Measurements from ENCODE around the gene TLR5.

DNA sequence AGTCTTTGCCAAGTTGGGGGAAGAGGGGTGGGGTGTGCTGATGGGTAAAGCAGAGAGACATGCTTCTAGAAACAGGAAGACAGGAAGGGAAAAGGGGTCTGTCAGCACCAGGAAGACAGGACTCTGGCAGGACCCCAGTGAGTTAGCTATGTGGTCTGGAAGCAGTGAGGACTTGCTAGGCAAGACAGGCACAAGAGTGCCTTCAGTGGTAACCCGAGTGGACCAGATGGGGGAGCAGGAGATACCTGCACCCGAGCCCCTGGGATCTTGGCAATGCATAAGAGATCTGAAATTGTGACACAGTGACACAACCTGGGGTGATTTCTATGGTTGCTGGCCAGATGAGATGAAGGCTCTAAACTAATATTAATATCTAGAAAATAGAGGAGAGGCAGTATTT lies 7.0 kb downstream of the TLR5 start:
- TF ChIP-seq, protein P1, sequence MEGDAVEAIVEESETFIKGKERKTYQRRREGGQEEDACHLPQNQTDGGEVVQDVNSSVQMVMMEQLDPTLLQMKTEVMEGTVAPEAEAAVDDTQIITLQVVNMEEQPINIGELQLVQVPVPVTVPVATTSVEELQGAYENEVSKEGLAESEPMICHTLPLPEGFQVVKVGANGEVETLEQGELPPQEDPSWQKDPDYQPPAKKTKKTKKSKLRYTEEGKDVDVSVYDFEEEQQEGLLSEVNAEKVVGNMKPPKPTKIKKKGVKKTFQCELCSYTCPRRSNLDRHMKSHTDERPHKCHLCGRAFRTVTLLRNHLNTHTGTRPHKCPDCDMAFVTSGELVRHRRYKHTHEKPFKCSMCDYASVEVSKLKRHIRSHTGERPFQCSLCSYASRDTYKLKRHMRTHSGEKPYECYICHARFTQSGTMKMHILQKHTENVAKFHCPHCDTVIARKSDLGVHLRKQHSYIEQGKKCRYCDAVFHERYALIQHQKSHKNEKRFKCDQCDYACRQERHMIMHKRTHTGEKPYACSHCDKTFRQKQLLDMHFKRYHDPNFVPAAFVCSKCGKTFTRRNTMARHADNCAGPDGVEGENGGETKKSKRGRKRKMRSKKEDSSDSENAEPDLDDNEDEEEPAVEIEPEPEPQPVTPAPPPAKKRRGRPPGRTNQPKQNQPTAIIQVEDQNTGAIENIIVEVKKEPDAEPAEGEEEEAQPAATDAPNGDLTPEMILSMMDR (IDR thresholded peaks at IDR 0.05), result no peak
- TF ChIP-seq CHD2 (IDR thresholded peaks at IDR 0.05; ENCODE audit: low read length, partially characterized antibody) (no peak), EP300 (IDR thresholded peaks at IDR 0.05; ENCODE audit: borderline replicate concordance in 1 of 2, low read depth in 1 of 2, low read length in 1 of 2) (no peak), POLR2AphosphoS5 (IDR thresholded peaks at IDR 0.05; ENCODE audit: low read depth, low read length) (no peak)
- TF ChIP-seq, protein P2, sequence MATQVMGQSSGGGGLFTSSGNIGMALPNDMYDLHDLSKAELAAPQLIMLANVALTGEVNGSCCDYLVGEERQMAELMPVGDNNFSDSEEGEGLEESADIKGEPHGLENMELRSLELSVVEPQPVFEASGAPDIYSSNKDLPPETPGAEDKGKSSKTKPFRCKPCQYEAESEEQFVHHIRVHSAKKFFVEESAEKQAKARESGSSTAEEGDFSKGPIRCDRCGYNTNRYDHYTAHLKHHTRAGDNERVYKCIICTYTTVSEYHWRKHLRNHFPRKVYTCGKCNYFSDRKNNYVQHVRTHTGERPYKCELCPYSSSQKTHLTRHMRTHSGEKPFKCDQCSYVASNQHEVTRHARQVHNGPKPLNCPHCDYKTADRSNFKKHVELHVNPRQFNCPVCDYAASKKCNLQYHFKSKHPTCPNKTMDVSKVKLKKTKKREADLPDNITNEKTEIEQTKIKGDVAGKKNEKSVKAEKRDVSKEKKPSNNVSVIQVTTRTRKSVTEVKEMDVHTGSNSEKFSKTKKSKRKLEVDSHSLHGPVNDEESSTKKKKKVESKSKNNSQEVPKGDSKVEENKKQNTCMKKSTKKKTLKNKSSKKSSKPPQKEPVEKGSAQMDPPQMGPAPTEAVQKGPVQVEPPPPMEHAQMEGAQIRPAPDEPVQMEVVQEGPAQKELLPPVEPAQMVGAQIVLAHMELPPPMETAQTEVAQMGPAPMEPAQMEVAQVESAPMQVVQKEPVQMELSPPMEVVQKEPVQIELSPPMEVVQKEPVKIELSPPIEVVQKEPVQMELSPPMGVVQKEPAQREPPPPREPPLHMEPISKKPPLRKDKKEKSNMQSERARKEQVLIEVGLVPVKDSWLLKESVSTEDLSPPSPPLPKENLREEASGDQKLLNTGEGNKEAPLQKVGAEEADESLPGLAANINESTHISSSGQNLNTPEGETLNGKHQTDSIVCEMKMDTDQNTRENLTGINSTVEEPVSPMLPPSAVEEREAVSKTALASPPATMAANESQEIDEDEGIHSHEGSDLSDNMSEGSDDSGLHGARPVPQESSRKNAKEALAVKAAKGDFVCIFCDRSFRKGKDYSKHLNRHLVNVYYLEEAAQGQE (IDR thresholded peaks at IDR 0.05; ENCODE audit: low read depth, low read length), result no peak
